HepG2 (cell line): ENCODE measurements around the gene MT1M. TPM values are rescaled to one million over a fixed set of nuclear protein-coding genes. Genes with fewer than 3 reads are reported as not detected.

Experiments
- ELF4 ChIP-seq: sonication (generic); formaldehyde crosslinking; IDR thresholded peaks from 2 replicates; pipeline ENCODE4 v1.5.0; 2020; ENCODE audit warnings: missing genetic modification reagents, mild to moderate bottlenecking, moderate library complexity, borderline replicate concordance
- GRHL1 ChIP-seq: sonication (generic); formaldehyde crosslinking; conservative IDR thresholded peaks from 2 replicates; pipeline ENCODE4 v1.8.0; 2022; ENCODE audit warnings: missing genetic modification reagents
- GZF1 ChIP-seq: sonication (generic); formaldehyde crosslinking; IDR thresholded peaks from 2 replicates; pipeline ENCODE4 v1.5.1; 2020; ENCODE audit warnings: mild to moderate bottlenecking, missing genetic modification reagents
- RARG ChIP-seq: sonication (generic); formaldehyde crosslinking; IDR thresholded peaks from 2 replicates; pipeline ENCODE4 v1.4.0; 2020; ENCODE audit warnings: low read depth, mild to moderate bottlenecking, missing genetic modification reagents
- RBM22 ChIP-seq: fragments of 200-400 bp; formaldehyde crosslinking; optimal IDR thresholded peaks from 2 replicates; pipeline ENCODE3; 2017; ENCODE audit warnings: mild to moderate bottlenecking, low read length, moderate library complexity
- ZNF12 ChIP-seq: sonication (generic); formaldehyde crosslinking; IDR thresholded peaks from 2 replicates; pipeline ENCODE4 v1.5.0; 2020; ENCODE audit warnings: missing genetic modification reagents
- ZNF646 ChIP-seq: sonication (generic); formaldehyde crosslinking; IDR thresholded peaks from 2 replicates; pipeline ENCODE4 v1.9.0; 2021; ENCODE audit warnings: mild to moderate bottlenecking, missing genetic modification reagents
- polyA plus RNA-seq, 8 experiments: library from polyadenylated mRNA; depleted of rRNA in 3 of 8; stranded (reverse) in 7 of 8; unstranded in 1 of 8; fragments of >200 nt; fragmentation: Illumina TruSeq in 4 of 8; extraction: Trizol in 4 of 8; gene quantifications; 2 replicates each; pipeline versions ENCODE4 v1.2.1 to v1.2.3, GENCODE V29; 2011 to 2016; ENCODE audit warnings: low read depth in 4 of 8, missing spikeins in 1 of 8, mixed read lengths in 1 of 8; ENCODE audit not compliant: insufficient read depth in 1 of 8
- total RNA-seq, 5 experiments: library from RNA; depleted of rRNA; stranded (reverse); fragments of >200 nt; fragmentation: Illumina TruSeq; extraction: Trizol; gene quantifications; 2 replicates each; pipeline ENCODE4 v1.2.3, GENCODE V29; 2016; ENCODE audit warnings: low read depth in 1 of 5

MT1M gene
- total and polyA plus RNA-seq, 2 of the 13 experiments (the other 11 are each of a cell fraction or from before 2014, with no cell fraction given) = 4.6 TPM; not detected in 1

- no peak for TF ChIP-seq ZNF646
- no peak for TF ChIP-seq GZF1
- TF ChIP-seq ZNF12 (CRISPR knock-in tag) = no peak
- TF ChIP-seq GRHL1 (CRISPR knock-in tag) = no peak
- TF ChIP-seq RBM22 = no peak
- TF ChIP-seq RARG (CRISPR knock-in tag) = no peak
- no peak for TF ChIP-seq ELF4 (CRISPR knock-in tag)
These were observed 6.4 kb upstream of the MT1M start (continued) for GRCh38 chr16:56625943-56626654.
